ENCODE results near the gene KIF20A. TPM values are rescaled to one million over a fixed set of nuclear protein-coding genes. Genes with fewer than 3 reads are reported as not detected.

Gene KIF20A
- total RNA-seq, 2 experiments from 2014 or later: 66.6 to 76.3 TPM

DNA sequence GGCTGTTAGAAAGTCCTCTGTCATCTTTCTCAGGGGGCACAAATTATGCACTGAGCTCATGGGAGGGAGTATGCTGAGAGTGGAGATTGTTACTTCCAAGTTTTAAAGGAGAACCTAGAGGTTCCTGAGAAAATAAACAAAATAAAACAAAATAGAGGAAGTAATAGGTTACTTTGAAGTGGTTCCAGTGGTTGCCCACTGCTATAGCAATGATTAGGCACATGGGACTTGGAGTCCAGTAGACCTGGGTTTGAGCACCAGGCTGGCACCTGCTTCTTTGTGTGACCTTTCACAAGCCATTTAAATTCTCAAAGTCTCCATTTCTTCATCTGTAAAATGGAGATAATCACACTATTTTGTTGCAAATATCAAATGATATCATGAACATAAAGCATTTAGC is 48.0 kb downstream of the KIF20A start:
- CTCF ChIA-PET: no interaction called here
- intact Hi-C loops (cut with DNase I, micrococcal nuclease): no loop called here
- no peaks in the 10 kb centered on the region for H3K36me3 Mint-ChIP-seq (ENCODE audit: low read depth)
- H3K27me3 Mint-ChIP-seq: peaks cover 11% of the 10 kb centered on the region
- H3K27ac Mint-ChIP-seq: no peak overlapping the region
- no peak overlapping the region for H3K4me3 Mint-ChIP-seq
- DNase-seq: no peak
- H3K4me1 Mint-ChIP-seq: peaks cover 6% of the 10 kb centered on the region
- ATAC-seq: no peak
- POLR2A ChIA-PET: no interaction called here
- peaks cover 4% of the 10 kb centered on the region for H3K9me3 Mint-ChIP-seq (ENCODE audit: low read depth)

DNA sequence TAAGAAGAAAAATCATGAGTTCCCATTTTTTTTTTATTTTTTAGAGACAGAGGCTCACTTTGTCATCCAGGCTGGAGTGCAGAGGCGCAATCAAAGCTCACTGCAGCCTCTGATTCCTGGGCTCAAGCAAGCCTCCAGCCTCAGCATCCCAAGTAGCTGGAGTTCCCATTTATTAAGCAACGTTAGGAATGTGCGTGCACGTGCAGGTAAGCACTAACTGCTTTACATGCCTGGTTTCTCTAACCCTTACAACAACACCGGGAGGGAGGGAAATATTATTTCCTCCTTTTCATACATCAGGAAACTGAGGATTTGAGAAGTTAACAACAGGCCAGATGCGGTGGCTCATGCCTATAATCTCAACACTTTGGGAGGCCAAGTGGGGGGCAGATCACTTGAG is 50.5 kb downstream of the KIF20A start:
- peaks cover 4% of the 10 kb centered on the region for H3K9me3 Mint-ChIP-seq (ENCODE audit: low read depth)
- DNase-seq (no peak), ATAC-seq (no peak)
- intact Hi-C loops (cut with DNase I, micrococcal nuclease): no loop called here
- CTCF ChIA-PET: interaction anchor here (0.6 kb wide), 1 partner anchor 10 kb away, joined by 3 read pairs; no protein-coding TSS in a partner anchor
- POLR2A ChIA-PET: no interaction called here
- no peak overlapping the region for H3K27ac Mint-ChIP-seq
- H3K36me3 Mint-ChIP-seq (ENCODE audit: low read depth): no peaks in the 10 kb centered on the region
- no peak overlapping the region for H3K4me3 Mint-ChIP-seq
- peaks cover 6% of the 10 kb centered on the region for H3K27me3 Mint-ChIP-seq
- no peaks in the 10 kb centered on the region for H3K4me1 Mint-ChIP-seq

DNA sequence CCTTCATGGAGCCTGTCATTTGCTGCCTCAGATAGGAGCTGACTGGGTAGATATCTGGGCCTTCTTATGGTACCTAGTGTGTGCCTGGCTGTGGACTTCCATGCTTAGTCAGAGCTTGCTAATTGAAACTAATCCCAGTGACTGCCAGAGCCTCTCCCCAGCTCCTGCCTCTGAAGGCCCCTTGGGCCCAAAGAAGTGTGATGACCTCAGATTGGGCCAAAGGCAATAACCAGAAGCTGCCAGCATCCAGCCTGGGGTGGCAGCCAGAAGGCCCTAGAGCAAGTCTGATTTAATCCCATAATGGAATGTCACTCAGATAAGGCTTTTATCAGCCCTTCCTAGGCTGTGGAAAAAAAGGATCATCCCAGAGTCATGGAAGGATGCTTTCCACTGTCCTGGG is 51.3 kb downstream of the KIF20A start:
- ATAC-seq (no peak), DNase-seq (no peak)
- Mint-ChIP-seq H3K27ac (no peak overlapping the region), H3K36me3 (ENCODE audit: low read depth) (no peaks in the 10 kb centered on the region), H3K27me3 (peaks cover 8% of the 10 kb centered on the region), H3K4me3 (no peak overlapping the region), H3K9me3 (ENCODE audit: low read depth) (peaks cover 4% of the 10 kb centered on the region), H3K4me1 (no peaks in the 10 kb centered on the region)
- intact Hi-C loops (cut with DNase I, micrococcal nuclease): no loop called here
- ChIA-PET POLR2A (no interaction called here), CTCF (interaction anchor here (0.6 to 0.9 kb wide), 2 partner anchors 16 to 151 kb away, joined by 3 read pairs; no protein-coding TSS in a partner anchor)

DNA sequence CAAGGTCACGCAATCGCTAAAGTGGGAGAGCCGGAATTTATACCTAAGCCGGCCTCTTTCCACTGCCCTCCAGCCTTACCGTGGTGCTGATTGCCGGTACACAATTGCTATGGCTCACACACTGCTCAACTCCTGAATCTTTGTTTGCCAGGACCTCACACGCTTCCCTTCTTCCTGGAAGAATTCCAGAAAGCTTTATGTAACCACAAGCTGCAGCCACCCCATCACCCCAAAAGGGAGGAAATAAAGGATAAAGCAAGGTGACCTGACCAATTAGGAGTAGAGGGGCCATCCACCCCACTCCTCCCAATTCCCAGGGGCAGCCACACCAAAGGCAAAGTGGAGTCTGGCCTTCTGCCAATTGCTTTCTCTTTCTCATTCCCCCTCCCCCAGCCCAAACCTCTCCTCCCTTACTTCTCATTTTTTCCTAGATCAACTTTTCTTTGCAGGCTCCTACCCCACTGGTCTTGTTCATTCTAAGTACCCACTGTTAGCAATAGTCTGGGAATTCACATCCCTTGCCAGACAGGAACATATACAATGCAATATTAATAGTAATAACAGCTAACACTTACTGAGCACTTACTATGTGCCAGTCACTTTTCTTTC is 52.2 kb downstream of the KIF20A start:
- Mint-ChIP-seq H3K36me3 (ENCODE audit: low read depth) (no peaks in the 10 kb centered on the region), H3K9me3 (ENCODE audit: low read depth) (peaks cover 1% of the 10 kb centered on the region), H3K27me3 (peaks cover 6% of the 10 kb centered on the region), H3K4me3 (no peak overlapping the region), H3K27ac (no peak overlapping the region), H3K4me1 (no peaks in the 10 kb centered on the region)
- ATAC-seq (no peak), DNase-seq (no peak)
- ChIA-PET CTCF (interaction anchor here (0.8 to 0.9 kb wide), 2 partner anchors 9 to 10 kb away, joined by 4 read pairs; no protein-coding TSS in a partner anchor), POLR2A (no interaction called here)
- intact Hi-C loops (cut with DNase I, micrococcal nuclease): no loop called here

DNA sequence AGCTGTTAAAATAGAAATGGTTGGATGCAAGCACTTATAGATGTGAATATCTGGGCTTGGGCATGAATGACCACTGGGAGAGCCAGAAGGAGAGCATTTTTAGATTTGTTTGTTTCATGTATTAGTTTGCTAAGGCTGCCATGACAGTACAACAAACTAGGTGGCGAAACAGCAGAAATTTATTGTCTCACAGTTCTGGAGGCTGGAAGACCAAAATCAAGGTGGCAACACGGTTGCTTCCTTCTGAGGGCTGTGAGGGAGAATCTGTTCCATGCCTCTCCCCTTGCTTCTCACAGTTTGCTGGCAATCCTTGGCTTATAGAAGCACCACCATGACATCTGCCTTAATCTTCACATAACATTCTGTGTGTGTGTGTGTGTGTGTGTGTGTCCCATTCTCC is 54.4 kb downstream of the KIF20A start:
- peaks cover 5% of the 10 kb centered on the region for H3K27me3 Mint-ChIP-seq
- ChIA-PET CTCF (no interaction called here), POLR2A (no interaction called here)
- H3K4me1 Mint-ChIP-seq: no peaks in the 10 kb centered on the region
- no peak overlapping the region for H3K4me3 Mint-ChIP-seq
- DNase-seq (no peak), ATAC-seq (no peak)
- H3K27ac Mint-ChIP-seq: no peak overlapping the region
- no peaks in the 10 kb centered on the region for H3K9me3 Mint-ChIP-seq (ENCODE audit: low read depth)
- no peaks in the 10 kb centered on the region for H3K36me3 Mint-ChIP-seq (ENCODE audit: low read depth)
- intact Hi-C loops (cut with DNase I, micrococcal nuclease): no loop called here

DNA sequence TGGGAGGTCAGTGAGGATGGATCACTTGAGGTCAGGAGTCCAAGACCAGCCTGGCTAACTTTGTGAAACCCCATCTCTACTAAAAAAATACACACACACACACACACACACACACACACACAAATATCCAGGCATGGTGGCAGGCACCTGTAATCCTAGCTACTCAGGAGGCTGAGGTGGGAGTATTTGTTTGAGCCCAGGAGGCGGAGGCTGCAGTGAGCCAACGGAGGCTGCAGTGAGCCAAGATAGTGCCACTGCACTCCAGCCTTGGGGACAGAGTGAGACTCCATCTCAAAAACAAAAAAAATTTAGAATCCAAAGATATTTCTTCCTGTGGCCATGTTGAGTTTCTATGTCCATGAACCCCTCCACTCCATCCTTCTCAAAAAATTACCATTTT is 55.7 kb downstream of the KIF20A start:
- Mint-ChIP-seq H3K27ac (no peak overlapping the region), H3K4me1 (no peaks in the 10 kb centered on the region), H3K9me3 (ENCODE audit: low read depth) (no peaks in the 10 kb centered on the region), H3K36me3 (ENCODE audit: low read depth) (no peaks in the 10 kb centered on the region), H3K27me3 (peaks cover 11% of the 10 kb centered on the region), H3K4me3 (no peak overlapping the region)
- DNase-seq: no peak
- ChIA-PET CTCF (interaction anchor here (1.1 to 2.2 kb wide), 4 partner anchors 9 to 204 kb away, joined by 3 to 8 read pairs (median 5); no protein-coding TSS in a partner anchor), POLR2A (no interaction called here)
- intact Hi-C loops (cut with DNase I, micrococcal nuclease): loop anchor here in 1 of 2 experiments (5.0 kb wide), 1 partner anchor 73 kb away; no protein-coding TSS in a partner anchor
- ATAC-seq: no peak

Other genes starting within 250 kb of the KIF20A start
- 10 to 100 TPM; 10.2 to 14.0 TPM for gene FAM13B, start 146.0 kb upstream of the KIF20A start, total RNA-seq
- gene WNT8A, start 95.1 kb upstream of the KIF20A start, total RNA-seq: not detected
- not detected for gene NME5, start 39.7 kb upstream of the KIF20A start, total RNA-seq
- 10 to 100 TPM; 60.7 to 61.4 TPM for gene BRD8, start 482 bp upstream of the KIF20A start, total RNA-seq
- gene CDC23, start 34.2 kb downstream of the KIF20A start, total RNA-seq: 10 to 100 TPM; 34.0 to 38.1 TPM
- under 1 TPM in 1 of 2 experiments, not detected in 1; 0.09 TPM for gene GFRA3, start 95.5 kb downstream of the KIF20A start, total RNA-seq
- gene CDC25C, start 152.7 kb downstream of the KIF20A start, total RNA-seq: 10 to 100 TPM; 15.9 to 19.0 TPM
- 10 to 100 TPM; 22.8 to 25.9 TPM for gene FAM53C, start 159.2 kb downstream of the KIF20A start, total RNA-seq
- 10 to 100 TPM; 39.0 to 40.9 TPM for gene KDM3B, start 173.6 kb downstream of the KIF20A start, total RNA-seq